Measurements from ENCODE around the gene FGD6.
"Not testable (repeated sequence)": the region's sequence is repeated elsewhere in the genome, so short reads cannot be mapped to it uniquely, and the experiment has no call there.

FGD6 gene

DNA sequence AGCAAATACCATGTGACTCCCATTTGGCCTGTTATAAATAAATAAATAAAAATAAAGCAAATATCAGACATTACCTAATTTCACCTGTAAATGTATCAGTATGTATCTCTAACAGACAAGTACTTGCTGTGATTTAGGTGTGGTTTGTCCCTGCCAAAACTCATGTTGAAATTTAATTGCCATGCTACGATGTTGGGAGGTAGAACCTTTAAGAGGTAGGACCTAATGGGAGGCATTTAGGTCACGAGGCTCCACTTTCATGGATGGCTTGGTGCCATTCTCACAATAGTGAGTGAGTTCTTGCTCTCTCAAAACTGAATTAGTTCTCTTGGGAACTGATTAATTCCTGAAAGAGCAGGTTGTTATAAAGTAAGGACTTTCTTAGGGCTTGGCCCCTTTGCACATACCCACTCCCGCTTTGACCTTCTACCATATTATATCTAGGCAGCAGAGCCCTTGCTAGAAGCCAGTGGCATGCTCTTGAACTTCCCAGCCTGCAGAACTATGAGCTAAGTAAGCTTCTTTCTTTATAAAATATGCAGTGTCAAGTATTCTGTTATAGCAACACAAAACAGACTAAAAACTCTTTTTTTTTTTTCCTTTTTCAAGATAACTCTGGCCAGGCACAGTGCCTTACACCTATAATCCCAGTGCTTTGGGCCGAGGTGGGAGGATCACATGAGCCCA lies 26.4 kb upstream of the FGD6 start:
- DNase-seq (ENCODE audit: extremely low read depth, low read depth) = no peak
- TF ChIP-seq, protein P1, sequence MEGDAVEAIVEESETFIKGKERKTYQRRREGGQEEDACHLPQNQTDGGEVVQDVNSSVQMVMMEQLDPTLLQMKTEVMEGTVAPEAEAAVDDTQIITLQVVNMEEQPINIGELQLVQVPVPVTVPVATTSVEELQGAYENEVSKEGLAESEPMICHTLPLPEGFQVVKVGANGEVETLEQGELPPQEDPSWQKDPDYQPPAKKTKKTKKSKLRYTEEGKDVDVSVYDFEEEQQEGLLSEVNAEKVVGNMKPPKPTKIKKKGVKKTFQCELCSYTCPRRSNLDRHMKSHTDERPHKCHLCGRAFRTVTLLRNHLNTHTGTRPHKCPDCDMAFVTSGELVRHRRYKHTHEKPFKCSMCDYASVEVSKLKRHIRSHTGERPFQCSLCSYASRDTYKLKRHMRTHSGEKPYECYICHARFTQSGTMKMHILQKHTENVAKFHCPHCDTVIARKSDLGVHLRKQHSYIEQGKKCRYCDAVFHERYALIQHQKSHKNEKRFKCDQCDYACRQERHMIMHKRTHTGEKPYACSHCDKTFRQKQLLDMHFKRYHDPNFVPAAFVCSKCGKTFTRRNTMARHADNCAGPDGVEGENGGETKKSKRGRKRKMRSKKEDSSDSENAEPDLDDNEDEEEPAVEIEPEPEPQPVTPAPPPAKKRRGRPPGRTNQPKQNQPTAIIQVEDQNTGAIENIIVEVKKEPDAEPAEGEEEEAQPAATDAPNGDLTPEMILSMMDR (IDR thresholded peaks at IDR 0.05; ENCODE audit: low read depth, low read length, missing control alignments) = no peak

DNA sequence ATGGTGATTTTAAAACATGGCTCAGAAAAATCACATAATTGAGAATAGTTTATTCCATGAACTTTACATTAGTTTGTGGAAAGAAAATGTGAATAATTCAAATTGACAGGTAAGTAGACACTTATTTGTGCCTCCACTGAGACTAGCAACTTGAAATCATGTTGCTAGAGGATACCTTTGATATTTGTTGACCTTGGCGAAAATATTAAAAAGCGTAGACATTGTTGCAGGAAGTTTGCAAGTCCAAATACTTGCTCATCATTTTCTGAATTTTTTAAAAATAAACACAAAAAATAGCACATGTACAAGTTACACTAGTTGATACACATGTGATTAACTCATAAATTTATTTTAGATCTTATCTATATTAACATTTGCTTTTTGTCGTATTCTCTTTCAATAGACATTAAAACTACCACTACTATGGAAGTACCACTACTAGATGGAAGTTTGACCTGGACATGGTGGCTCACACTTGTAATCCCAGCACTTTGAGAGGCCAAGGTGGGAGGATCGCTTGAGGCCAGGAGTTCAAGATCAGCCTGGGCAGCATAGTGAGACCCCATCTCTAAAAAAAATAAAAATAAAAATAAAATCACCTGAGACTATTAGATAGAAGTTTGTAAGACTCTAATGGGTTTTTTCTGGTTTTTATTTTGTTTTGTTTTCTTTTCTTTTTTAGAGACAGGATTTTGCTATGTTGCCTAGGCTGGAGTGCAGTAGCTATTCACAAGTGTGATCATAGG lies 24.7 kb upstream of the FGD6 start:
- no peak overlapping the region for H3K4me3 ChIP-seq (replicated peaks; ENCODE audit: low read depth, low read length)
- TF ChIP-seq, protein P1 (IDR thresholded peaks at IDR 0.05; ENCODE audit: low read depth, low read length, missing control alignments) = no peak
- DNase-seq (ENCODE audit: extremely low read depth, low read depth) = no peak

More for the DNA sequence above, 26.4 kb upstream of the FGD6 start:
- no peak overlapping the region for H3K4me3 ChIP-seq (replicated peaks; ENCODE audit: low read depth, low read length)

DNA sequence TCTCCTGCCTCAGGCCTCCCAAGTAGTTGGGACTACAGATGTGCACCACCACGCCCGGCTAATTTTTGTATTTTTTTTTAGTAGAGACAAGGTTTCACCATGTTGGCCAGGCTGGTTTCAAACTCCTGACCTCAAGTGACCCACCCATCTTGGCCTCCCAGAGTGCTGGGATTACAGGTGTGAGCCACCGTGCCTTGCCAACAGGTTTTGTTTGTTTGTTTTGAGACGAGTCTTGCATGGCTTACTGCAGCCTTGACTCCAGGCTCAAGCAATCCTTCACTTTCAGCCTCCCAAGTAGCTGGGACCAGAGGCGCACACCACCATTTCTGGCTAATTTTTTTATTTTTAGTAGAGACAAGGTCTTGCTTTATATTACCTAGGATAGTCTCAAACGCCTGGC lies 23.9 kb upstream of the FGD6 start:
- DNase-seq (ENCODE audit: extremely low read depth, low read depth); H3K4me3 ChIP-seq (replicated peaks; ENCODE audit: low read depth, low read length): not testable (repeated sequence)

DNA sequence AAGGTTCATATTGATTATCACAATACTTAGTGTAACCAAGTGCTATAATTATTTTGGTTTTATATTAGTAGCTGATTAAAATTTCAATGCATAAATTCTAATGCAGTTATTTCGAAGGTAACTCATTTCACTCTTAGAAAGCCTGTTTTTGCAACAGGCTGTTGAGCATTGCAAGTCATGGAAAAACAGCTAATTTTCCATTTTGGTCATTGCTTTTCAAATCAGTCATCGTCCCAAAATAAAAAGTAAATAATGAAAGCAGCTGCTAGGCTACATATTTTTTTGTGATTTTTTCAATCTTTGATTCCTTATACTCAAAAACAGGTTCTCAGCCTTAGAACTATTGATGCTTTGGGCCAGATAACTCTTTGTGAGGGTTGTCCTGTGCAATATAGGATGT lies 23.3 kb upstream of the FGD6 start:
- no peak overlapping the region for H3K4me3 ChIP-seq (replicated peaks; ENCODE audit: low read depth, low read length)
- DNase-seq (ENCODE audit: extremely low read depth, low read depth) = no peak
- TF ChIP-seq, protein P1 (IDR thresholded peaks at IDR 0.05; ENCODE audit: low read depth, low read length, missing control alignments) = no peak

DNA sequence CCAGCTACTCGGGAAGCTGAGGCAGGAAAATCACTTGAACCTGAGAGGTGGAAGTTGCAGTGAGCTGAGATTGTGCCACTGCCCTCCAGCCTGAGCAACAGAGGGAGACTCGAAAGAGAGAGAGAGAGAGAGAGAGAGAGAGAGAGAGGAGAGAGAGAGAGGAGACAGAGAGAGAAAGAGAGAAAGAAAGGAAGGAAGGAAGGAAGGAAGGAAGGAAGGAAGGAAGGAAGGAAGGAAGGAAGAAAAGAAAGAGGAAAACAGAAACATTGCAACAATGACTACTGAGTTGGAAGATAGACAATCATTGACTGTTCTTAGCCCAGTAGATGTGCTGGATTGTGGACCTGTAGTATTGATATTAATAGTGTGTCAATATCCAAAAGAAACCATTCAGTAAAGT lies 22.6 kb upstream of the FGD6 start:
- not testable (repeated sequence) for DNase-seq (ENCODE audit: extremely low read depth, low read depth); H3K4me3 ChIP-seq (replicated peaks; ENCODE audit: low read depth, low read length)

DNA sequence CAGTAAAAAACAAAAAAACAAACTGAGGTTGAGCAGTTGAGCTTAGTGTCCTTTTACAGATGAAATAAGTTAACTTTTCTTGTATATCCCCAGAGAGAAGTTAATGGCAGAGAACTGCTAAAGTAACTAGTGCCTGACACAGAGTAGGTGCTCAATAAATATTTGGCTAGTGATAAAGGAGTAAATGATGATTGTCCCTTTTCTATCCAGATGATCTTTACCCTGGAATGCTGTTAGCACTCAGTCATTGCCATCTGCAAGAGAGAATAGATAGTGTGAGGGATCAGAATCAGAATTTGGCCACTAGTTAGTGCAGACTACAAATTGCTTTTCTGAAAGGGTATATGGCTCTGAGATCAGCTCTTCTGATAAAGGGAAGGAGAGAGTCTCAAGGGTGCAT lies 21.9 kb upstream of the FGD6 start:
- TF ChIP-seq, protein P1 (IDR thresholded peaks at IDR 0.05; ENCODE audit: low read depth, low read length, missing control alignments) = no peak
- H3K4me3 ChIP-seq (replicated peaks; ENCODE audit: low read depth, low read length) = no peak overlapping the region
- DNase-seq (ENCODE audit: extremely low read depth, low read depth) = no peak

DNA sequence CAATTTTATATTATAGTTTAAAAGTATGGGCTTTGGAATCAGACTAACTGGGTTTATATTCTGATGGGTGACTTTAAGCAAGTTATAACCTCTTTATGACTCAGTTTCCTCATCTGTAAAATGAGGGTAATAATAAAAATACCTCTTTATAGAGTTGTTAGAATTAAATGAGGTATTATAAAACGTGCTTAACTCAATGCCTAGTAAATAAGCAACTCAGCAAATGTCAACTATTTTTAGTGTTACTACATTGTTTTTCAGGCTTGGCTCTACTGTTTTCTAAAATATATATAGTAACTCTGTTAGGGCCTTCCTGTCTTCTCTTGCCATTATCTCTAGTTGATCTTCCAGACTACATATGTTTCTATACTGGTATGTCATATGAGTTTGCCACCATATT lies 20.9 kb upstream of the FGD6 start:
- H3K4me3 ChIP-seq (replicated peaks; ENCODE audit: low read depth, low read length) = no peak overlapping the region
- no peak for DNase-seq (ENCODE audit: extremely low read depth, low read depth)
- TF ChIP-seq, protein P1 (IDR thresholded peaks at IDR 0.05; ENCODE audit: low read depth, low read length, missing control alignments) = no peak

DNA sequence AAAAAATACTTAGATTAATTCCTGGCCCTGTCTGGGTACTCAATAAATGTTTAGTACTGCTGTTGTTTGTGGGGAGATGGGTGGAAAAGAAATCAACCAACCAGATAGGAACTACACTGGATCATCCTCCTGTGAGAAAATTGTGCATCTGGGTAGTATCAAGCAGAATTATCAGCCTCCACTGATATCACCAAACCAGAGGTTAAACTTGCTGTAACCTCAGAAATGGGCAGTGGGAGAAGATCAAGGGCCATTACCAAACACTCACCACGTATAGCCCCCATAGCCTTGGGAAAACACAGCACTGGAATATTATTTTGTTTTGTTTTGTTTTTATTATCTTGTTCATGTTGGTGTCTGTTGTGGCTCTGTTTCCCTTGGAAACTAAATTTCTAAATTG lies 20.0 kb upstream of the FGD6 start:
- TF ChIP-seq, protein P1 (IDR thresholded peaks at IDR 0.05; ENCODE audit: low read depth, low read length, missing control alignments) = no peak
- DNase-seq (ENCODE audit: extremely low read depth, low read depth) = no peak
- H3K4me3 ChIP-seq (replicated peaks; ENCODE audit: low read depth, low read length) = no peak overlapping the region

DNA sequence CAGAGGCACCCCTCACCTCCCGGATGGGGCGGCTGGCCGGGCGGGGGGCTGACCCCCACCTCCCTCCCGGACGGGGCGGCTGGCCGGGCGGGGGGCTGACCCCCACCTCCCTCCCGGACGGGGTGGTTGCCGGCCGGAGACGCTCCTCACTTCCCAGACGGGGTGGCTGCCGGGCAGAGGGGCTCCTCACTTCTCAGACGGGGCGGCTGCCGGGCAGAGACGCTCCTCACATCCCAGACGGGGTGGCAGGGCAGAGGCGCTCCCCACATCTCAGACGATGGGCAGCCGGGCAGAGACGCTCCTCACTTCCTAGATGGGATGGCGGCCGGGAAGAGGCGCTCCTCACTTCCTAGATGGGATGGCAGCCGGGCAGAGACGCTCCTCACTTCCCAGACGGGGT lies 18.4 kb upstream of the FGD6 start:
- not testable (repeated sequence) for H3K4me3 ChIP-seq (replicated peaks; ENCODE audit: low read depth, low read length); DNase-seq (ENCODE audit: extremely low read depth, low read depth)

DNA sequence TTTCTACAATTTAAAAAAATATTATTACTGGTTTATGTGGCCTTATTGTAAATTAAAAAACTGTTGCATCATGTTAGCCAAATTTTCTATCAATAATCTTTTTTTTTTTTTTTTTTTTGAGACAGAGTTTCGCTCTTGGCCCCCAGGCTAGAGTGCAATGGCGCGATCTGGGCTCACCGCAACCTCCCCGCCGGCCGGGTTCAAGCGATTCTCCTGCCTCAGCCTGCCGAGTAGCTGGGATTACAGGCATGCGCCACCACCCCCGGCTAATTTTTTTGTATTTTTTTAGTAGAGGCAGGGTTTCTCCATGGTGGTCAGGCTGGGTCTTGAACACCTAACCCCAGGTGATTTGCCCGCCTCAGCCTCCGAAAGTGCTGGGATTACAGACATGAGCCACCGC lies 16.9 kb upstream of the FGD6 start:
- H3K4me3 ChIP-seq (replicated peaks; ENCODE audit: low read depth, low read length); DNase-seq (ENCODE audit: extremely low read depth, low read depth): not testable (repeated sequence)

Measured in HFF-Myc (cell line).